Neural progenitor cell (in vitro differentiated cells): ENCODE measurements around the gene IFI27.

Source experiments
- EZH2 ChIP-seq: fragments of 200-600 bp; sonication (generic); IDR thresholded peaks from 2 replicates; pipeline ENCODE4 v1.6.1; 2017; ENCODE audit warnings: antibody characterized with exemption, mild to moderate bottlenecking, moderate library complexity
- EZH2phosphoT487 ChIP-seq: fragments of 200-600 bp; sonication (generic); IDR thresholded peaks from 2 replicates; pipeline ENCODE4 v1.6.1; 2017; ENCODE audit warnings: antibody characterized with exemption
- TF ChIP-seq, protein P1 (sequence below): fragments of 200-600 bp; sonication (generic); IDR thresholded peaks from 2 replicates; pipeline ENCODE4 v1.5.1; 2017; ENCODE audit warnings: antibody characterized with exemption, mild to moderate bottlenecking

DNA sequence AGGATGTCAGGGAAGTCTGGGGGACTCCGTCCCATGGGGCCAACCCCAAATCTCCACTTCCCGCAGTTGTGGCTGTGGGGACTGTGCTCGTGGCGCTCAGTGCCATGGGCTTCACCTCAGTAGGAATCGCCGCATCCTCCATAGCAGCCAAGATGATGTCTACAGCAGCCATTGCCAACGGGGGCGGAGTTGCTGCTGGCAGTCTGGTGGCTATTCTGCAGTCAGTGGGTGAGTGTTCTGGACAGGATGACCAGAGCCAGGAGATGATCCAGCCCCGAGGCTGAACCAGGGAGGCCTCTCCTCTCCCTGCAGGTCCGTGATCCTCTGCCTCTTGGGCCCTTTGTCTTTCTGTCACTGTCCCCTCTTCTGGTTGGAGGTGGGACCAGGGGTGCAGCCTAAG is 8.8 kb upstream of the IFI27 start:
- TF ChIP-seq, protein P1, sequence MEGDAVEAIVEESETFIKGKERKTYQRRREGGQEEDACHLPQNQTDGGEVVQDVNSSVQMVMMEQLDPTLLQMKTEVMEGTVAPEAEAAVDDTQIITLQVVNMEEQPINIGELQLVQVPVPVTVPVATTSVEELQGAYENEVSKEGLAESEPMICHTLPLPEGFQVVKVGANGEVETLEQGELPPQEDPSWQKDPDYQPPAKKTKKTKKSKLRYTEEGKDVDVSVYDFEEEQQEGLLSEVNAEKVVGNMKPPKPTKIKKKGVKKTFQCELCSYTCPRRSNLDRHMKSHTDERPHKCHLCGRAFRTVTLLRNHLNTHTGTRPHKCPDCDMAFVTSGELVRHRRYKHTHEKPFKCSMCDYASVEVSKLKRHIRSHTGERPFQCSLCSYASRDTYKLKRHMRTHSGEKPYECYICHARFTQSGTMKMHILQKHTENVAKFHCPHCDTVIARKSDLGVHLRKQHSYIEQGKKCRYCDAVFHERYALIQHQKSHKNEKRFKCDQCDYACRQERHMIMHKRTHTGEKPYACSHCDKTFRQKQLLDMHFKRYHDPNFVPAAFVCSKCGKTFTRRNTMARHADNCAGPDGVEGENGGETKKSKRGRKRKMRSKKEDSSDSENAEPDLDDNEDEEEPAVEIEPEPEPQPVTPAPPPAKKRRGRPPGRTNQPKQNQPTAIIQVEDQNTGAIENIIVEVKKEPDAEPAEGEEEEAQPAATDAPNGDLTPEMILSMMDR, result no peak
- TF ChIP-seq EZH2 (no peak), EZH2phosphoT487 (no peak)
